GM23338 (cell line): ENCODE measurements around the gene SLC51B.

ENCODE experiments used
- CREB1 ChIP-seq: fragments of 250-450 bp; sonication (Bioruptor Pico); IDR thresholded peaks from 2 replicates; pipeline ENCODE4 v1.5.0; 2020; ENCODE audit warnings: low read depth, mild to moderate bottlenecking, moderate library complexity
- EZH2 ChIP-seq: fragments of 200-600 bp; sonication (generic); IDR thresholded peaks from one replicate; pipeline ENCODE4 v1.8.0; 2017; ENCODE audit warnings: antibody characterized with exemption, mild to moderate bottlenecking, low read depth; ENCODE audit not compliant: unreplicated experiment
- EZH2phosphoT487 ChIP-seq: fragments of 200-600 bp; sonication (generic); IDR thresholded peaks from one replicate; pipeline ENCODE4 v1.8.1; 2018; ENCODE audit warnings: antibody characterized with exemption; ENCODE audit not compliant: unreplicated experiment
- JUNB ChIP-seq: IDR thresholded peaks from one replicate; pipeline ENCODE4 v1.6.1; 2016; ENCODE audit warnings: antibody characterized with exemption; ENCODE audit not compliant: unreplicated experiment
- POLR2AphosphoS5 ChIP-seq: IDR thresholded peaks from 2 replicates; pipeline ENCODE4 v1.6.1; 2016; ENCODE audit warnings: antibody characterized with exemption, low read depth
- STAT1 ChIP-seq: IDR thresholded peaks from one replicate; pipeline ENCODE4 v1.6.1; 2016; ENCODE audit warnings: antibody characterized with exemption; ENCODE audit not compliant: unreplicated experiment
- ZNF114 ChIP-seq: fragments of 250-450 bp; sonication (Bioruptor Pico); IDR thresholded peaks from 2 replicates; pipeline ENCODE4 v1.5.0; 2020; ENCODE audit warnings: mild to moderate bottlenecking, moderate library complexity
- ZNF331 ChIP-seq: fragments of 250-450 bp; sonication (Bioruptor Pico); IDR thresholded peaks from 2 replicates; pipeline ENCODE4 v1.5.0; 2020; ENCODE audit warnings: low read depth, mild to moderate bottlenecking, moderate library complexity
- TF ChIP-seq, protein P1 (sequence below), 2 experiments: fragments of 200-600 bp in 1 of 2; sonication (generic) in 1 of 2; conservative IDR thresholded peaks; 2 replicates each; pipeline versions ENCODE4 v1.5.1 to v1.6.1; 2016 to 2017; ENCODE audit warnings: antibody characterized with exemption in 2 of 2, low read depth in 2 of 2, mild to moderate bottlenecking in 2 of 2, moderate library complexity in 1 of 2
- TF ChIP-seq, protein P2 (sequence below): IDR thresholded peaks from one replicate; pipeline ENCODE4 v1.6.1; 2018; ENCODE audit warnings: antibody characterized with exemption; ENCODE audit not compliant: unreplicated experiment
- TF ChIP-seq, protein P3 (sequence below): IDR thresholded peaks from 2 replicates; pipeline ENCODE4 v1.6.1; 2016; ENCODE audit warnings: antibody characterized with exemption

DNA sequence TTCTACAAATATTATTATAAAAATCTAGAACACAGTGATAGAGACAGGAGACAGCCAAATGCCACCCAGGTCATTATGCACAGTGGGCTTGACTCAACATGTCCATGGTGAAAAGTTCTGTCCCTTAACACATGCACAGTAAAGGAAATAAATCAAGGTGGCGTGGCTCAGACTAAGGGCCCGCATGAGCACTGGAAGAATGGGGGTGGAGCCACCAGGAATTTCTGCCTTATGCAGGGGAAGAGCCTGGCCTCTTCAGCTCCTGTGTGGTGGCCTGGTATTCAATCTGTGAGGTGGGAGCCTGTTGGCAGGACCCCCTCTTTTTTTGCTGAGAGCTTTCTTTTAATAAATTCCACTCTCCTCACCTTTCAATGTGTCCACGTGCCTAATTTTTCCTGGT lies 38.3 kb upstream of the SLC51B start:
- TF ChIP-seq EZH2 (no peak), ZNF114 (CRISPR knock-in tag) (no peak), POLR2AphosphoS5 (no peak), JUNB (no peak), EZH2phosphoT487 (no peak), CREB1 (CRISPR knock-in tag) (no peak), ZNF331 (CRISPR knock-in tag) (no peak), STAT1 (no peak)
- TF ChIP-seq, protein P1, sequence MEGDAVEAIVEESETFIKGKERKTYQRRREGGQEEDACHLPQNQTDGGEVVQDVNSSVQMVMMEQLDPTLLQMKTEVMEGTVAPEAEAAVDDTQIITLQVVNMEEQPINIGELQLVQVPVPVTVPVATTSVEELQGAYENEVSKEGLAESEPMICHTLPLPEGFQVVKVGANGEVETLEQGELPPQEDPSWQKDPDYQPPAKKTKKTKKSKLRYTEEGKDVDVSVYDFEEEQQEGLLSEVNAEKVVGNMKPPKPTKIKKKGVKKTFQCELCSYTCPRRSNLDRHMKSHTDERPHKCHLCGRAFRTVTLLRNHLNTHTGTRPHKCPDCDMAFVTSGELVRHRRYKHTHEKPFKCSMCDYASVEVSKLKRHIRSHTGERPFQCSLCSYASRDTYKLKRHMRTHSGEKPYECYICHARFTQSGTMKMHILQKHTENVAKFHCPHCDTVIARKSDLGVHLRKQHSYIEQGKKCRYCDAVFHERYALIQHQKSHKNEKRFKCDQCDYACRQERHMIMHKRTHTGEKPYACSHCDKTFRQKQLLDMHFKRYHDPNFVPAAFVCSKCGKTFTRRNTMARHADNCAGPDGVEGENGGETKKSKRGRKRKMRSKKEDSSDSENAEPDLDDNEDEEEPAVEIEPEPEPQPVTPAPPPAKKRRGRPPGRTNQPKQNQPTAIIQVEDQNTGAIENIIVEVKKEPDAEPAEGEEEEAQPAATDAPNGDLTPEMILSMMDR (conservative IDR thresholded peaks at IDR 0.05; ENCODE audit: low read depth in 2 of 2), result no peak
- TF ChIP-seq, protein P2, sequence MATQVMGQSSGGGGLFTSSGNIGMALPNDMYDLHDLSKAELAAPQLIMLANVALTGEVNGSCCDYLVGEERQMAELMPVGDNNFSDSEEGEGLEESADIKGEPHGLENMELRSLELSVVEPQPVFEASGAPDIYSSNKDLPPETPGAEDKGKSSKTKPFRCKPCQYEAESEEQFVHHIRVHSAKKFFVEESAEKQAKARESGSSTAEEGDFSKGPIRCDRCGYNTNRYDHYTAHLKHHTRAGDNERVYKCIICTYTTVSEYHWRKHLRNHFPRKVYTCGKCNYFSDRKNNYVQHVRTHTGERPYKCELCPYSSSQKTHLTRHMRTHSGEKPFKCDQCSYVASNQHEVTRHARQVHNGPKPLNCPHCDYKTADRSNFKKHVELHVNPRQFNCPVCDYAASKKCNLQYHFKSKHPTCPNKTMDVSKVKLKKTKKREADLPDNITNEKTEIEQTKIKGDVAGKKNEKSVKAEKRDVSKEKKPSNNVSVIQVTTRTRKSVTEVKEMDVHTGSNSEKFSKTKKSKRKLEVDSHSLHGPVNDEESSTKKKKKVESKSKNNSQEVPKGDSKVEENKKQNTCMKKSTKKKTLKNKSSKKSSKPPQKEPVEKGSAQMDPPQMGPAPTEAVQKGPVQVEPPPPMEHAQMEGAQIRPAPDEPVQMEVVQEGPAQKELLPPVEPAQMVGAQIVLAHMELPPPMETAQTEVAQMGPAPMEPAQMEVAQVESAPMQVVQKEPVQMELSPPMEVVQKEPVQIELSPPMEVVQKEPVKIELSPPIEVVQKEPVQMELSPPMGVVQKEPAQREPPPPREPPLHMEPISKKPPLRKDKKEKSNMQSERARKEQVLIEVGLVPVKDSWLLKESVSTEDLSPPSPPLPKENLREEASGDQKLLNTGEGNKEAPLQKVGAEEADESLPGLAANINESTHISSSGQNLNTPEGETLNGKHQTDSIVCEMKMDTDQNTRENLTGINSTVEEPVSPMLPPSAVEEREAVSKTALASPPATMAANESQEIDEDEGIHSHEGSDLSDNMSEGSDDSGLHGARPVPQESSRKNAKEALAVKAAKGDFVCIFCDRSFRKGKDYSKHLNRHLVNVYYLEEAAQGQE, result no peak
- TF ChIP-seq, protein P3, sequence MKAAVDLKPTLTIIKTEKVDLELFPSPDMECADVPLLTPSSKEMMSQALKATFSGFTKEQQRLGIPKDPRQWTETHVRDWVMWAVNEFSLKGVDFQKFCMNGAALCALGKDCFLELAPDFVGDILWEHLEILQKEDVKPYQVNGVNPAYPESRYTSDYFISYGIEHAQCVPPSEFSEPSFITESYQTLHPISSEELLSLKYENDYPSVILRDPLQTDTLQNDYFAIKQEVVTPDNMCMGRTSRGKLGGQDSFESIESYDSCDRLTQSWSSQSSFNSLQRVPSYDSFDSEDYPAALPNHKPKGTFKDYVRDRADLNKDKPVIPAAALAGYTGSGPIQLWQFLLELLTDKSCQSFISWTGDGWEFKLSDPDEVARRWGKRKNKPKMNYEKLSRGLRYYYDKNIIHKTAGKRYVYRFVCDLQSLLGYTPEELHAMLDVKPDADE, result no peak
